GM23338 (cell line): ENCODE measurements around the gene BRAF. TPM values are rescaled to one million over a fixed set of nuclear protein-coding genes. Genes with fewer than 3 reads are reported as not detected.

Experiments used
- ATAC-seq: fragments of 200-7000 bp; cut with Tn5 transposase; 3 replicates; pipeline ENCODE4 v1.9.1; 2020
- DNase-seq: peaks from one replicate; pipeline ENCODE4 v3.0.0-alpha.2; 2015; ENCODE audit warnings: low spot score
- H2AFZ ChIP-seq: fragments of 200-600 bp; sonication (generic); 2 replicates; pipeline ENCODE4 v1.8.0; 2016; ENCODE audit warnings: antibody characterized with exemption, mild to moderate bottlenecking, moderate library complexity
- H3F3A ChIP-seq: fragments of 200-600 bp; sonication (generic); replicated peaks from 2 replicates; pipeline ENCODE4 v1.8.0; 2017; ENCODE audit warnings: antibody characterized with exemption, mixed run types, low read depth
- H3K27ac ChIP-seq: fragments of 200-600 bp; sonication (generic); 2 replicates; pipeline ENCODE4 v1.6.1; 2016; ENCODE audit warnings: low read depth
- H3K27me3 ChIP-seq: fragments of 200-600 bp; sonication (generic); 2 replicates; pipeline ENCODE4 v1.8.0; 2016; ENCODE audit warnings: mild to moderate bottlenecking, mixed run types, moderate library complexity; ENCODE audit not compliant: insufficient read depth
- H3K36me3 ChIP-seq: fragments of 200-600 bp; sonication (generic); 2 replicates; pipeline ENCODE4 v1.8.0; 2016; ENCODE audit warnings: mild to moderate bottlenecking; ENCODE audit not compliant: insufficient read depth
- H3K4me1 ChIP-seq: fragments of 200-600 bp; sonication (generic); 2 replicates; pipeline ENCODE4 v1.8.0; 2016; ENCODE audit warnings: mild to moderate bottlenecking, moderate library complexity; ENCODE audit not compliant: insufficient read depth
- H3K4me2 ChIP-seq: fragments of 200-600 bp; sonication (generic); 2 replicates; pipeline ENCODE4 v1.7.1; 2017; ENCODE audit warnings: mixed run types
- H3K4me3 ChIP-seq: fragments of 200-600 bp; sonication (generic); 2 replicates; pipeline ENCODE4 v1.6.1; 2016; ENCODE audit warnings: mixed run types
- H3K79me2 ChIP-seq: fragments of 200-600 bp; sonication (generic); replicated peaks from 2 replicates; pipeline ENCODE4 v1.8.0; 2017; ENCODE audit warnings: mild to moderate bottlenecking; ENCODE audit not compliant: insufficient read depth
- H3K9me2 ChIP-seq: fragments of 200-600 bp; sonication (generic); 2 replicates; pipeline ENCODE4 v1.8.0; 2017; ENCODE audit not compliant: insufficient read depth
- H4K20me1 ChIP-seq: fragments of 200-600 bp; sonication (generic); replicated peaks from 2 replicates; pipeline ENCODE4 v1.8.0; 2017; ENCODE audit warnings: mild to moderate bottlenecking; ENCODE audit not compliant: insufficient read depth
- H3K27ac Mint-ChIP-seq: 2 replicates; pipeline ENCODE4 v1.8.0; 2020; ENCODE audit warnings: inconsistent platforms, mild to moderate bottlenecking, moderate library complexity, mixed read lengths
- H3K27me3 Mint-ChIP-seq: 3 replicates; pipeline ENCODE4 v1.8.0; 2022; ENCODE audit warnings: low read depth, mild to moderate bottlenecking, moderate library complexity, mixed read lengths, inconsistent platforms; ENCODE audit not compliant: insufficient read depth, poor library complexity
- H3K36me3 Mint-ChIP-seq: 3 replicates; pipeline ENCODE4 v1.8.0; 2021; ENCODE audit warnings: low read depth, mild to moderate bottlenecking, inconsistent platforms, moderate library complexity, mixed read lengths
- H3K4me1 Mint-ChIP-seq: 3 replicates; pipeline ENCODE4 v1.8.0; 2020; ENCODE audit warnings: mild to moderate bottlenecking, inconsistent platforms, mixed read lengths
- H3K4me3 Mint-ChIP-seq: 3 replicates; pipeline ENCODE4 v1.8.0; 2021; ENCODE audit warnings: moderate library complexity, mild to moderate bottlenecking, inconsistent platforms, mixed read lengths
- H3K9me3 Mint-ChIP-seq: 3 replicates; pipeline ENCODE4 v1.8.0; 2020; ENCODE audit warnings: moderate library complexity, mild to moderate bottlenecking, inconsistent platforms, mixed read lengths
- CREB1 ChIP-seq: fragments of 250-450 bp; sonication (Bioruptor Pico); IDR thresholded peaks from 2 replicates; pipeline ENCODE4 v1.5.0; 2020; ENCODE audit warnings: low read depth, mild to moderate bottlenecking, moderate library complexity
- CTCF ChIP-seq, 2 experiments: fragments of 200-600 bp in 1 of 2; sonication (generic) in 1 of 2; conservative IDR thresholded peaks; 2 replicates each; pipeline versions ENCODE4 v1.5.1 to v1.6.1; 2016 to 2017; ENCODE audit warnings: antibody characterized with exemption in 2 of 2, low read depth in 2 of 2, mild to moderate bottlenecking in 2 of 2, moderate library complexity in 1 of 2
- ETS1 ChIP-seq: IDR thresholded peaks from 2 replicates; pipeline ENCODE4 v1.6.1; 2016; ENCODE audit warnings: antibody characterized with exemption
- EZH2 ChIP-seq: fragments of 200-600 bp; sonication (generic); IDR thresholded peaks from one replicate; pipeline ENCODE4 v1.8.0; 2017; ENCODE audit warnings: antibody characterized with exemption, mild to moderate bottlenecking, low read depth; ENCODE audit not compliant: unreplicated experiment
- EZH2phosphoT487 ChIP-seq: fragments of 200-600 bp; sonication (generic); IDR thresholded peaks from one replicate; pipeline ENCODE4 v1.8.1; 2018; ENCODE audit warnings: antibody characterized with exemption; ENCODE audit not compliant: unreplicated experiment
- NANOG ChIP-seq: IDR thresholded peaks from 2 replicates; pipeline ENCODE4 v1.6.1; 2016; ENCODE audit warnings: antibody characterized with exemption, borderline replicate concordance
- POLR2AphosphoS5 ChIP-seq: IDR thresholded peaks from 2 replicates; pipeline ENCODE4 v1.6.1; 2016; ENCODE audit warnings: antibody characterized with exemption, low read depth
- STAT1 ChIP-seq: IDR thresholded peaks from one replicate; pipeline ENCODE4 v1.6.1; 2016; ENCODE audit warnings: antibody characterized with exemption; ENCODE audit not compliant: unreplicated experiment
- ZNF114 ChIP-seq: fragments of 250-450 bp; sonication (Bioruptor Pico); IDR thresholded peaks from 2 replicates; pipeline ENCODE4 v1.5.0; 2020; ENCODE audit warnings: mild to moderate bottlenecking, moderate library complexity
- polyA plus RNA-seq: library from polyadenylated mRNA; unstranded; fragments of >200 nt; fragmentation: Nextera tagmentation; extraction: Ambion mirVana; gene quantifications from 2 replicates; pipeline ENCODE4 v1.2.1, GENCODE V29; 2016
- total RNA-seq: library from RNA; depleted of rRNA; stranded (reverse); fragments of >200 nt; shearing (Covaris generic); gene quantifications from 2 replicates; pipeline ENCODE4 v1.2.3, GENCODE V29; 2014
- TF ChIP-seq, protein P1 (sequence below): fragments of 250-450 bp; sonication (Bioruptor Pico); IDR thresholded peaks from 2 replicates; pipeline ENCODE4 v1.5.0; 2020; ENCODE audit warnings: mild to moderate bottlenecking, moderate library complexity
- TF ChIP-seq, protein P2 (sequence below): IDR thresholded peaks from one replicate; pipeline ENCODE4 v1.6.1; 2018; ENCODE audit warnings: antibody characterized with exemption; ENCODE audit not compliant: unreplicated experiment

BRAF gene
- total and polyA plus RNA-seq, 2 experiments from 2014 or later: 14.6 to 36.8 TPM

- TF ChIP-seq, protein P1, sequence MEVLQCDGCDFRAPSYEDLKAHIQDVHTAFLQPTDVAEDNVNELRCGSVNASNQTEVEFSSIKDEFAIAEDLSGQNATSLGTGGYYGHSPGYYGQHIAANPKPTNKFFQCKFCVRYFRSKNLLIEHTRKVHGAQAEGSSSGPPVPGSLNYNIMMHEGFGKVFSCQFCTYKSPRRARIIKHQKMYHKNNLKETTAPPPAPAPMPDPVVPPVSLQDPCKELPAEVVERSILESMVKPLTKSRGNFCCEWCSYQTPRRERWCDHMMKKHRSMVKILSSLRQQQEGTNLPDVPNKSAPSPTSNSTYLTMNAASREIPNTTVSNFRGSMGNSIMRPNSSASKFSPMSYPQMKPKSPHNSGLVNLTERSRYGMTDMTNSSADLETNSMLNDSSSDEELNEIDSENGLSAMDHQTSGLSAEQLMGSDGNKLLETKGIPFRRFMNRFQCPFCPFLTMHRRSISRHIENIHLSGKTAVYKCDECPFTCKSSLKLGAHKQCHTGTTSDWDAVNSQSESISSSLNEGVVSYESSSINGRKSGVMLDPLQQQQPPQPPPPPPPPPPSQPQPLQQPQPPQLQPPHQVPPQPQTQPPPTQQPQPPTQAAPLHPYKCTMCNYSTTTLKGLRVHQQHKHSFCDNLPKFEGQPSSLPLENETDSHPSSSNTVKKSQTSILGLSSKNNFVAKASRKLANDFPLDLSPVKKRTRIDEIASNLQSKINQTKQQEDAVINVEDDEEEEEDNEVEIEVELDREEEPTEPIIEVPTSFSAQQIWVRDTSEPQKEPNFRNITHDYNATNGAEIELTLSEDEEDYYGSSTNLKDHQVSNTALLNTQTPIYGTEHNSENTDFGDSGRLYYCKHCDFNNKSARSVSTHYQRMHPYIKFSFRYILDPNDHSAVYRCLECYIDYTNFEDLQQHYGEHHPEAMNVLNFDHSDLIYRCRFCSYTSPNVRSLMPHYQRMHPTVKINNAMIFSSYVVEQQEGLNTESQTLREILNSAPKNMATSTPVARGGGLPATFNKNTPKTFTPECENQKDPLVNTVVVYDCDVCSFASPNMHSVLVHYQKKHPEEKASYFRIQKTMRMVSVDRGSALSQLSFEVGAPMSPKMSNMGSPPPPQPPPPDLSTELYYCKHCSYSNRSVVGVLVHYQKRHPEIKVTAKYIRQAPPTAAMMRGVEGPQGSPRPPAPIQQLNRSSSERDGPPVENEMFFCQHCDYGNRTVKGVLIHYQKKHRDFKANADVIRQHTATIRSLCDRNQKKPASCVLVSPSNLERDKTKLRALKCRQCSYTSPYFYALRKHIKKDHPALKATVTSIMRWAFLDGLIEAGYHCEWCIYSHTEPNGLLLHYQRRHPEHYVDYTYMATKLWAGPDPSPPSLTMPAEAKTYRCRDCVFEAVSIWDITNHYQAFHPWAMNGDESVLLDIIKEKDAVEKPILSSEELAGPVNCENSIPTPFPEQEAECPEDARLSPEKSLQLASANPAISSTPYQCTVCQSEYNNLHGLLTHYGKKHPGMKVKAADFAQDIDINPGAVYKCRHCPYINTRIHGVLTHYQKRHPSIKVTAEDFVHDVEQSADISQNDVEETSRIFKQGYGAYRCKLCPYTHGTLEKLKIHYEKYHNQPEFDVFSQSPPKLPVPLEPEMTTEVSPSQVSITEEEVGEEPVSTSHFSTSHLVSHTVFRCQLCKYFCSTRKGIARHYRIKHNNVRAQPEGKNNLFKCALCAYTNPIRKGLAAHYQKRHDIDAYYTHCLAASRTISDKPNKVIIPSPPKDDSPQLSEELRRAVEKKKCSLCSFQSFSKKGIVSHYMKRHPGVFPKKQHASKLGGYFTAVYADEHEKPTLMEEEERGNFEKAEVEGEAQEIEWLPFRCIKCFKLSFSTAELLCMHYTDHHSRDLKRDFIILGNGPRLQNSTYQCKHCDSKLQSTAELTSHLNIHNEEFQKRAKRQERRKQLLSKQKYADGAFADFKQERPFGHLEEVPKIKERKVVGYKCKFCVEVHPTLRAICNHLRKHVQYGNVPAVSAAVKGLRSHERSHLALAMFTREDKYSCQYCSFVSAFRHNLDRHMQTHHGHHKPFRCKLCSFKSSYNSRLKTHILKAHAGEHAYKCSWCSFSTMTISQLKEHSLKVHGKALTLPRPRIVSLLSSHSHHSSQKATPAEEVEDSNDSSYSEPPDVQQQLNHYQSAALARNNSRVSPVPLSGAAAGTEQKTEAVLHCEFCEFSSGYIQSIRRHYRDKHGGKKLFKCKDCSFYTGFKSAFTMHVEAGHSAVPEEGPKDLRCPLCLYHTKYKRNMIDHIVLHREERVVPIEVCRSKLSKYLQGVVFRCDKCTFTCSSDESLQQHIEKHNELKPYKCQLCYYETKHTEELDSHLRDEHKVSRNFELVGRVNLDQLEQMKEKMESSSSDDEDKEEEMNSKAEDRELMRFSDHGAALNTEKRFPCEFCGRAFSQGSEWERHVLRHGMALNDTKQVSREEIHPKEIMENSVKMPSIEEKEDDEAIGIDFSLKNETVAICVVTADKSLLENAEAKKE (CRISPR knock-in tag): no peak
- TF ChIP-seq CREB1 (CRISPR knock-in tag): no peak
- TF ChIP-seq NANOG: no peak
These were observed 95.0 kb downstream of the BRAF start (continued) for GRCh38 chr7:140829720-140830119.

GRCh38 chr7:140828741-140829140 lies 96.0 kb downstream of the BRAF start:
- DNase-seq (no peak), ATAC-seq (no peak)
- Histone ChIP-seq H3K79me2 (no peaks in the 10 kb centered on the region), H3K9me2 (no peaks in the 10 kb centered on the region), H3K36me3 (no peaks in the 10 kb centered on the region), H3K4me2 (no peak overlapping the region), H3K27me3 (no peaks in the 10 kb centered on the region), H3K4me3 (no peak overlapping the region), H4K20me1 (no peaks in the 10 kb centered on the region), H3K27ac (no peak overlapping the region), H3K4me1 (no peaks in the 10 kb centered on the region), H3F3A (no peaks in the 10 kb centered on the region), H2AFZ (no peak overlapping the region)
- H3K4me3 Mint-ChIP-seq: no peak overlapping the region
- H3K36me3 Mint-ChIP-seq: no peaks in the 10 kb centered on the region; the same call in 2 of the 3 replicates
- H3K9me3 Mint-ChIP-seq: no peaks in the 10 kb centered on the region
- H3K4me1 Mint-ChIP-seq: no peaks in the 10 kb centered on the region
- no peaks in the 10 kb centered on the region for H3K27me3 Mint-ChIP-seq
- no peak overlapping the region for H3K27ac Mint-ChIP-seq
- TF ChIP-seq CREB1 (CRISPR knock-in tag) (no peak), EZH2phosphoT487 (no peak), EZH2 (no peak), POLR2AphosphoS5 (no peak), NANOG (no peak), STAT1 (no peak), CTCF (conservative IDR thresholded peaks at IDR 0.05; ENCODE audit: low read depth in 2 of 2) (no peak), ETS1 (no peak), ZNF114 (no peak)
- TF ChIP-seq, protein P2, sequence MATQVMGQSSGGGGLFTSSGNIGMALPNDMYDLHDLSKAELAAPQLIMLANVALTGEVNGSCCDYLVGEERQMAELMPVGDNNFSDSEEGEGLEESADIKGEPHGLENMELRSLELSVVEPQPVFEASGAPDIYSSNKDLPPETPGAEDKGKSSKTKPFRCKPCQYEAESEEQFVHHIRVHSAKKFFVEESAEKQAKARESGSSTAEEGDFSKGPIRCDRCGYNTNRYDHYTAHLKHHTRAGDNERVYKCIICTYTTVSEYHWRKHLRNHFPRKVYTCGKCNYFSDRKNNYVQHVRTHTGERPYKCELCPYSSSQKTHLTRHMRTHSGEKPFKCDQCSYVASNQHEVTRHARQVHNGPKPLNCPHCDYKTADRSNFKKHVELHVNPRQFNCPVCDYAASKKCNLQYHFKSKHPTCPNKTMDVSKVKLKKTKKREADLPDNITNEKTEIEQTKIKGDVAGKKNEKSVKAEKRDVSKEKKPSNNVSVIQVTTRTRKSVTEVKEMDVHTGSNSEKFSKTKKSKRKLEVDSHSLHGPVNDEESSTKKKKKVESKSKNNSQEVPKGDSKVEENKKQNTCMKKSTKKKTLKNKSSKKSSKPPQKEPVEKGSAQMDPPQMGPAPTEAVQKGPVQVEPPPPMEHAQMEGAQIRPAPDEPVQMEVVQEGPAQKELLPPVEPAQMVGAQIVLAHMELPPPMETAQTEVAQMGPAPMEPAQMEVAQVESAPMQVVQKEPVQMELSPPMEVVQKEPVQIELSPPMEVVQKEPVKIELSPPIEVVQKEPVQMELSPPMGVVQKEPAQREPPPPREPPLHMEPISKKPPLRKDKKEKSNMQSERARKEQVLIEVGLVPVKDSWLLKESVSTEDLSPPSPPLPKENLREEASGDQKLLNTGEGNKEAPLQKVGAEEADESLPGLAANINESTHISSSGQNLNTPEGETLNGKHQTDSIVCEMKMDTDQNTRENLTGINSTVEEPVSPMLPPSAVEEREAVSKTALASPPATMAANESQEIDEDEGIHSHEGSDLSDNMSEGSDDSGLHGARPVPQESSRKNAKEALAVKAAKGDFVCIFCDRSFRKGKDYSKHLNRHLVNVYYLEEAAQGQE: no peak
